NCI-H2171 (cell line): ENCODE data around the gene FMN2.
"Not testable (repeated sequence)": the region's sequence is repeated elsewhere in the genome, so short reads cannot be mapped to it uniquely, and the experiment has no call there.

ENCODE experiments used
- DNase-seq: peaks from one replicate; lab custom pipeline; 2025; lab: John Stamatoyannopoulos, UW

Gene FMN2

GRCh38 chr1:240362826-240363225 is 271.1 kb downstream of the FMN2 start:
- no peak for DNase-seq

GRCh38 chr1:240363315-240363714 is 271.6 kb downstream of the FMN2 start:
- no peak for DNase-seq

GRCh38 chr1:240363914-240364313 is 272.2 kb downstream of the FMN2 start:
- no peak for DNase-seq

GRCh38 chr1:240366636-240367035 is 275.0 kb downstream of the FMN2 start:
- DNase-seq = no peak

GRCh38 chr1:240385551-240385950 is 293.9 kb downstream of the FMN2 start:
- no peak for DNase-seq

- DNase-seq = no peak
These were observed 294.6 kb downstream of the FMN2 start for GRCh38 chr1:240385985-240386978.

- no peak for DNase-seq
These were observed 295.4 kb downstream of the FMN2 start for GRCh38 chr1:240387051-240387450.

- DNase-seq = no peak
These were observed 300.1 kb downstream of the FMN2 start for GRCh38 chr1:240391660-240392260.

- no peak for DNase-seq
These were observed 302.7 kb downstream of the FMN2 start for GRCh38 chr1:240394353-240394752.

- no peak for DNase-seq
These were observed 303.7 kb downstream of the FMN2 start for GRCh38 chr1:240395336-240395735.

GRCh38 chr1:240399381-240399780 is 307.7 kb downstream of the FMN2 start:
- DNase-seq = no peak

- no peak for DNase-seq
These were observed 310.0 kb downstream of the FMN2 start for GRCh38 chr1:240401731-240402130.

- no peak for DNase-seq
These were observed 310.6 kb downstream of the FMN2 start for GRCh38 chr1:240402326-240402725.

- DNase-seq = no peak
These were observed 312.6 kb downstream of the FMN2 start for GRCh38 chr1:240404286-240404685.

- no peak for DNase-seq
These were observed 314.1 kb downstream of the FMN2 start for GRCh38 chr1:240405751-240406150.

- DNase-seq = no peak
These were observed 315.7 kb downstream of the FMN2 start for GRCh38 chr1:240407407-240407806.

- no peak for DNase-seq
These were observed 317.9 kb downstream of the FMN2 start for GRCh38 chr1:240409615-240410014.

GRCh38 chr1:240413732-240414131 is 322.0 kb downstream of the FMN2 start:
- DNase-seq = no peak

GRCh38 chr1:240414237-240414636 is 322.6 kb downstream of the FMN2 start:
- no peak for DNase-seq

GRCh38 chr1:240415011-240415410 is 323.3 kb downstream of the FMN2 start:
- not testable (repeated sequence) for DNase-seq

- no peak for DNase-seq
These were observed 323.8 kb downstream of the FMN2 start for GRCh38 chr1:240415532-240415931.

- no peak for DNase-seq
These were observed 325.6 kb downstream of the FMN2 start for GRCh38 chr1:240417317-240417716.

- DNase-seq = no peak
These were observed 329.1 kb downstream of the FMN2 start for GRCh38 chr1:240420766-240421165.
